ENCODE measurements around the gene DSG2. TPM values are rescaled to one million over a fixed set of nuclear protein-coding genes. Genes with fewer than 3 reads are reported as not detected.

The DSG2 gene
- total and polyA plus RNA-seq, 2 of the 4 experiments (the other 2 are of a cell fraction), result 1.8 to 2.3 TPM

DNA sequence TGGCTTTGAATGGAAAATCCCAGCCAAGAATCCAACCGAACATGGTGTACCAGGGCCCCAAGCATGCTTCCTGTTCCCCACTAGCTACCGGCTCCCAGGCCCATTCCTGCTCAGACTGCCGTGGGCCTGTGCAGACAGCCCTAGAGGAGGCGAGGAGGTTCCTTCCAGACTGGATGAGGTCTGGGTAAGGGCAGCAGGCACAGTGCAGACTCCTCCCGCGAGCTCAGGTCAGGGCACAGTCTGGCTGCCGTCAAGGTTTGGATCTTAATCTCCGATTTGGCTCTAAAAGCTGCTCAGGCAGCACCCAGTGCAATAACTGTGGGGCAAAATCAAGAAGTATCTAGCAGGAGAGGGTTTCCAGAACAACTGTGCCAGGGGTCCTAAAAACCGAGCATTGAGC is 74.4 kb downstream of the DSG2 start:
- no peak for TF ChIP-seq MAZ (IDR thresholded peaks at IDR 0.05; ENCODE audit: borderline replicate concordance, low read depth, low read length)
- H4K91ac ChIP-seq (ENCODE audit: insufficient read depth, low read depth, low read length), result no peak overlapping the region
- H3K9me3 ChIP-seq (ENCODE audit: control insufficient read depth, insufficient read depth, low read length), result no peaks in the 10 kb centered on the region
- no peak overlapping the region for H2AK9ac ChIP-seq (replicated peaks; ENCODE audit: low read depth, low read length, poor library complexity)
- no TSS peak for BruUV-seq (replicated peaks)
- H2BK15ac ChIP-seq (ENCODE audit: low read depth, low read length), result no peak overlapping the region
- no peak overlapping the region for H3K14ac ChIP-seq (replicated peaks; ENCODE audit: low read depth, low read length)
- intact Hi-C loops (cut with micrococcal nuclease) (no loop called here), dilution Hi-C loops (cut with HindIII; ENCODE audit: low sequenced_read_pairs, unreplicated experiment) (no loop called here), in situ Hi-C loops (cut with MboI; ENCODE audit: low sequenced_read_pairs) (loop anchor here (25.0 kb wide), 2 partner anchors 240 to 390 kb away; no protein-coding TSS in a partner anchor)
- H3K27me3 ChIP-seq (ENCODE audit: control insufficient read depth, insufficient read depth, low read length), result no peaks in the 10 kb centered on the region
- no peak overlapping the region for H2BK5ac ChIP-seq (ENCODE audit: low read depth, low read length, poor library complexity, severe bottlenecking)
- WGBS, 2 experiments (ENCODE audit: extremely low coverage in 2 of 2, insufficient read length in 1 of 2), result 70% methylated on average over 2 of the region's 9 CpGs; no CpG with 5 or more reads in 1 of the 2 experiments
- H3K27ac ChIP-seq (ENCODE audit: insufficient read depth, low read length), result no peak overlapping the region
- no peak overlapping the region for H3K56ac ChIP-seq (ENCODE audit: extremely low read depth, insufficient read depth, low read length)
- no peak overlapping the region for H3K18ac ChIP-seq (ENCODE audit: low read depth, low read length)
- H3K4me1 ChIP-seq (ENCODE audit: control insufficient read depth, insufficient read depth, low read length), result no peaks in the 10 kb centered on the region
- no peak overlapping the region for H4K8ac ChIP-seq (ENCODE audit: low read depth in 2 of 2, low read length in 2 of 2)
- ATAC-seq (ENCODE audit: low read depth), result no peak
- no peak overlapping the region for H3K4me2 ChIP-seq (ENCODE audit: low read depth, low read length)
- H3K36me3 ChIP-seq (ENCODE audit: control insufficient read depth, insufficient read depth, low read length), result no peaks in the 10 kb centered on the region
- H3K4me3 ChIP-seq (ENCODE audit: insufficient read depth, low read depth, low read length), result no peak overlapping the region
- H3K79me1 ChIP-seq (ENCODE audit: low read depth in 1 of 2, low read length in 2 of 2), result no peaks in the 10 kb centered on the region
- H2AFZ ChIP-seq (replicated peaks; ENCODE audit: low read length, poor library complexity), result no peak overlapping the region
- H2BK120ac ChIP-seq (ENCODE audit: low read depth, low read length), result no peak overlapping the region
- no peak overlapping the region for H3K4ac ChIP-seq (ENCODE audit: low read depth, low read length)
- H3K23ac ChIP-seq (ENCODE audit: low read depth, low read length), result no peak overlapping the region
- DNase-seq, result no peak
- H3K9ac ChIP-seq (ENCODE audit: low read depth, low read length), result no peak overlapping the region
- no peaks in the 10 kb centered on the region for H3K9me1 ChIP-seq (ENCODE audit: insufficient read depth, low read length)
- no peaks in the 10 kb centered on the region for H4K20me1 ChIP-seq (ENCODE audit: insufficient read depth, low read length)
- no peak overlapping the region for H2BK20ac ChIP-seq (ENCODE audit: low read depth, low read length)
- H4K5ac ChIP-seq (ENCODE audit: low read depth, low read length), result no peak overlapping the region
- POLR2A ChIA-PET (ENCODE audit: unreplicated experiment), result no interaction called here
- no peak overlapping the region for H2AK5ac ChIP-seq (ENCODE audit: low read depth, low read length)
- CTCF ChIA-PET, result no interaction called here

Measured in IMR-90 (cell line).